ENCODE results near the gene PTBP3.
"Not testable (repeated sequence)": the region's sequence is repeated elsewhere in the genome, so short reads cannot be mapped to it uniquely, and the experiment has no call there.

The PTBP3 gene

DNA sequence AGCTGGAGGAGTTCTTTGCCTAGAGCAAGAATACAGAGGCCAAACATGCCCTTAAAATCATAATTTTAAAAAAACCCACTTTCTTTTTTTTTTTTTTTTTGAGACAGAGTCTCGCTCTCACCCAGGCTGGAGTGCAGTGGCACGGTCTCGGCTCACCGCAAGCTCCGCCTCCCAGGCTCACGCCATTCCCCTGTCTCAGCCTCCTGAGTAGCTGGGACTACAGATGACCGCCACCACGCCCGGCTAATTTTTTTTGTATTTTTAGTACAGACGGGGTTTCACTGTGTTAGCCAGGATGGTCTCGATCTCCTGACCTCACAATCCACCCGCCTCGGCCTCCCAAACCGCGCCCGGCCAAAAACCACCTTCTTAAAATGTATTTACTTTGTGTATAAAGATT lies 66.3 kb downstream of the PTBP3 start:
- not testable (repeated sequence) for DNase-seq

DNA sequence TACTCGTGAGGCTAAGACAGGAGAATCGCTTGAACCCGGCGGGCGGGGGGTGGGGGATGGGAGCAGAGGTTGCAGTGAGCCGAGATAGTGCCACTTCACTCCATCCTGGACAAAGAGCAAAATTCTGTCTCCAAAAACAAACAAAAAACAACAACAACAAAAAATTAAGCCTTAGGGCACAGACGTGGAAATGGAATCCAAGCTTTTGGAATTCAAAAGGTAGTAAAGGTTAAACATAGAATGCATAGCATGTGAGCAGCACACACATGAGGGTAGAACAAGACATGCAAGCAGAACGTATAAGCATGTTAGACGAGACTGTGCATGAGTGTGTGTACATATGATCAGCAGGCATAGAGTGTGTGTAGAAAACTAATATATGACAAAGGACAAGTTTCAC lies 68.0 kb downstream of the PTBP3 start:
- DNase-seq, result no peak

DNA sequence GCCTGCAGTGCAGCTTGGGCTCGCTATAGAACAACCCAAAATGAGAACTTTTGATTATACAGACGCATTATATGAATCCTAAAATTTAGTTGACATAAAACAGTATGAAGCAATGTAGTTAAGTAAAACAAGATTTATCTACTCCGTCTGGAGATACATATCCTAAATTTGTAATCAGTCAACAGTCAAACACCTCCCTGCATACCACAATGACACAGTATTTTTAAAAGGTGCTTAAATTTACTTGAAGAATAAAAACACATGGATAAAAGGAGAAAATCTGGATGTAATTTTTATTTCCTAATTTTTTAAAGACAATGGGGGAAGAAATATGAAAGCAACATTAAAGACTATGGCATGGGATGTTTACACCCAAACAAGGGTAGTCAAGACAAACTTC lies 70.8 kb downstream of the PTBP3 start:
- no peak for DNase-seq

DNA sequence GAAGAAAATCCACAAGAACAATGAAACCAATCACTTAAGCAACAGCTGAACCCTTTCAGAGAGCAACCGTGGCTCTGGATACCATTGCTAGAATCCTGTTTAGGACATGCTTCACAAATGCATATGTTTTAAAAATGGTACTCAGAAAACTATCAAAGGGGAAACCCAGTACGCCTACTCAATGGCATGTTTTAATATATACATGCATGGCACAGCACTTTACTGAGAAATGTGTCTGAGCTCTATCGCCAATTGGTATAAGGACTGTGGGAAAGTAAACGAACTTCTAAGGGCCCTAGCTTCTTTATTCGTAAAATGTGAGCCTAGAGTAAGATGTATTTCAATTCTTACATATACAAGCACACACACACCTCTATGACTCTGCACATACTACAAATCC lies 72.3 kb downstream of the PTBP3 start:
- no peak for DNase-seq

DNA sequence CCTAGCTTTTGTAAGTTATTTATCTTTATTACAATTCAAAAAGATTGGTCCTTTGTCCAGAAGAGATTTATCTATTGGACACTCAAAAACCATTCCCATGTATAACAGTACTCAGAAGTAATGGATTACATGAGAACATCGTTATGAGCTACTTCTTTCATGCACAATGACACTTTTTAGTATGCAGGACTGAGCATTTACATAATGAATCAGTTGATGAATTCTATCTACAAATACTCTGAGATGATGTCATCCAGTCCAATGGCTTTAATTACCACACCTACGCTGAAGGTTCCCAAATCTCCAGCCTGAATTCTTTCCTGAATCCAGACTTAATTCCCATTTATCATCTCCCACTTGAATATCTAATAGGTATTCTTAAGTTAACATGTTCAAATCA lies 75.3 kb downstream of the PTBP3 start:
- no peak for DNase-seq

DNA sequence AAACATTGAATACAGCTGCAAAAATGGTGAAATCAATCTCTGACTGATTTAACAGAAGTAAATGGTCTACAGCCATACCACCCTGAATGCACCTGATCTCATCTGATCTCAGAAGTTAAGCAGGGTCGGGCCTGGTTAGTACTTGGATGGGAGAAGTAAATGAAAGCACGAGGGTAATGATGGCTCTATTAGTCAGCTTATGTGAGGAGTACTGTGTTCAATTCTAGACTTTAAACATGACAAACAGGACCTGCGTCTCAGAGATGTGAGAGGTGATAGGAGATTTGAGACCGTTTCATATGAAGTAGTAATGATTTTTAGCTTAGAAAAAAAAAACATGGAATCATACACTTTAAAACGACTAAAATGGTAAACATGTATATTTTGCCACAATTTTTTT lies 81.2 kb downstream of the PTBP3 start:
- DNase-seq, result no peak

DNA sequence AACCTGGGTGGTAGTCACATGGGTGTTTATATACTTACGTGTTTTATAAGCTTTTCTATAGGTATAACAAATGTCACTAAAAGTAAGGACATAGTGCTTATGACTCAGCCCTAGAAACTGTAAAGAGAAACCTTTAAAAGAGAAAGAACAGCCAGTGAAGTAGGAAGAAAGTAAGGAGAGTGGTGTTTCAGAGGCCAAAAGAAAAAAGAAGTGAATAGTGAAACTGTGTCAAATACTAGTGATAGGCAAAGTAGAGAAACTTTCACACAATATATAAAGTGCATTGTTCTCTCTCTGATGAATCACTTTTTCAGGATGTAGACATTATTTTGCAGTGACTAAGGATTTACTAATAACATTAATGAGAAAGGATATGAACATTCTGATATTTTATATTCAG lies 84.1 kb downstream of the PTBP3 start:
- DNase-seq, result peak; percentile 9

DNA sequence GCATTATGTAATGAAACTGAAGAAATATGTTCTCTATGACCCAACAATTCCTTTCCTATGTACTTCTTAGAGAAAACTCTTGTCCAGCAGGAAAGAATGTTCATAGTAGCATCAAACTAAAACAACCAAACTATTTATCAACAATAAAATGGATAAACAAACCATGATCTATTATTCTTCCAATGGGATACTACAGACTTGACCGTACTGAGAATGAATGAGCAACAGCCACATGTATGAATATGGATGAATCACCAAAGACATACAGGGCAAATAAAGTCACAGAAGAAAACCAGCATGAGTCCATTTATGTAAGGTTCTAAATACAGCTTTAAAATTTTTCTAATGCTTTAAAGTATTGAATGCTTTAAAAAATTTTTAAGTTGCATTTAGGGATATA lies 84.7 kb downstream of the PTBP3 start:
- DNase-seq, result peak; percentile 13

DNA sequence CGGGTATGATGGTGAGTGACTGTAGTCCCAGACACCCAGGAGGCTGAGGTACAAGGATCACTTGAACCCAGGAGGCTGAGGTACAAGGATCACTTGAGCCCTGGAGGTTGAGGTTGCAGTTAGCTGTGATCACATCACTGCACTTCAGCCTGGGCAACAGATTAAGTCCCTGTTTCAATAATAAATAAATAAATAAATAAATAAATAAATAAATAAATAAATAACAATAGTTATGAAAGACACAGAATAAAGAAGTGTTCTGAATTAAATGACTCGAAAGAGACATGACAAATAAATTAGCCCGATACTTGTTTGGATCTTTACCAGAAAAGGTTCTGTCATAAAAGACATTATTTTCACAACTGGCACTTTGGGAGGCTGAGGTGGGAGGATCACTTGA lies 86.3 kb downstream of the PTBP3 start:
- no peak for DNase-seq

DNA sequence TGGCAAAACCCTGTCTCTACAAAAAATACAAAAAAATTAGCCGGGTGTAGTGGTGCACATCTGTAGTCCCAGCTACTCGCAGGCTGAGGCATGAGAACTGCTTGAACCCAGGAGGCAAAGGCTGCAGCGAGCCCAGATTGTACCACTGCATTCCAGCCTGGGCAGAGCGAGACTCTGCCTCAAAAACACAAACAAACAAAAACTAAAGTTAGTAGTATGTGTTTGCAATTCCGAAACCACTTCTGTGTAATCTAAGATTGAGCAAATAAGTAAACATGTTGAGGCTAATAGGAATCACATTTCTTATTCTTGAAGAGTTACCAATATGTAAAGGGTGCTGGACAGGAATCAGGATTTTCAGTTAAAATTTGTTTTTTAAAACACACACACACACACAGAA lies 88.3 kb downstream of the PTBP3 start:
- no peak for DNase-seq

DNA sequence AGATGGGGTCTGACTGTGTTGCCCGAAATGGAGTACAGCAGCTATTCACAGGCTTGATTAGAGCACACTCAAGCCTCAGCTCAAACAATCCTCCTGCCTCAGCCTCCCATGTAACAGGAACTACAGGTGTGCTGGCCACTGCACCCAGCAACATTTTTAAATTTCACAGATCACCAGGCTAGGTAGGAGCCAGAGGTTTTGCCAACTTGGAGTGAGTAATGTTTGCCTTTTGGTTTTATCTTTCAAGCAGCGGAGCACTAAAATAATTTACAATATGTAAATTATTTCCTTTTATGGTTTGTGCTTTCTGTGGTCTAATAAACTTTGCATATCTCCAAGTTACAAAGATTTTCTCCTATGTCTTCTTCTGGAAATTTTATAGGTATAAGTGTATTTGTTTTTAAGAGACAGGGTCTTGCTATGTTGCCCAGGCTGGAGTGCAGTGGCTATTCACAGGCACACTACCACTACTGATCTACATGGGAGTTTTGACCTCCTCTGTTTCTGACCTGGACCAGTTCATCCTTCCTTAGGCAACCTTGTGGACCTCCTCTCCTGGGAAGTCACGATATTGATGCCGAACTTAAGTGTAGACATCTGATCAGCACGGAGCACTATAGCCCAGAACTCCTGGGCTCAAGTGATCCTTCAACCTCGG lies 91.1 kb downstream of the PTBP3 start:
- DNase-seq, result no peak

DNA sequence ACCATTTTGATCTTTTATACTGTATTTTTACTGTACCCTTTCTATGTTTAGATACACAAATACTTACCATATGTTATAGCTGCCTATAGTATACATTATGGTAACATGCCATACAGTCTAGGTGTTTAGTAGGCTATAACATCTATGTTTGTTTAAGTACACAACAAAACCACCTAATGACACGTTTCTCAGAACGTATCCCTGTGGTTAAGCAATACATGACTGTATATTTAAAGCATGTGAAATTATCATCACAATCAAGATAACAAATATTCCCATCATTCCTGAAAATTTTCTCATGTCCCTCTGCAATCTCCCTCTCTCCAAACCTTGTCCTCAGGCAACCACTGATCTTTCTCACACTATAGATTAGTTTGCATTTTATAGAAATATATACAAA lies 91.9 kb downstream of the PTBP3 start:
- DNase-seq, result peak; percentile 7

DNA sequence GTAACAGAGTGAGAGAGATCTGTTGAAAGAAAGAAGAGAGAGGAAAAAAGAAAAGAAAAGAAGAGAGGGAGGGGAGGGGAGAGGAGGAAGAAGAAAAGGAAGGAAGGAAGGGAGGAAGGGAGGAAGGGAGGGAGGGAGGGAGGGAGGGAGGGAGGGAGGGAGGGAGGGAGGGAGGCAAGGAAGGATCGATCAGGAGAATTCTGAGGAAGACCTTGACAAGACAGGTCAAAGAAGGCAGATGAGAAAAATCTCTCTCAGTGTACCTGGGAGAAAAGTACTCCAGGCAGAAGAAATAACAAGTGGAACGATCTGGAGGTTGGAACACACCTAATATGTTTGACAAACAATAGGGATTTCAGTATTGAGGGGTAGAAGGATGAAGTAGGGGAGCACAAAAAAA lies 93.7 kb downstream of the PTBP3 start:
- DNase-seq, result no peak

DNA sequence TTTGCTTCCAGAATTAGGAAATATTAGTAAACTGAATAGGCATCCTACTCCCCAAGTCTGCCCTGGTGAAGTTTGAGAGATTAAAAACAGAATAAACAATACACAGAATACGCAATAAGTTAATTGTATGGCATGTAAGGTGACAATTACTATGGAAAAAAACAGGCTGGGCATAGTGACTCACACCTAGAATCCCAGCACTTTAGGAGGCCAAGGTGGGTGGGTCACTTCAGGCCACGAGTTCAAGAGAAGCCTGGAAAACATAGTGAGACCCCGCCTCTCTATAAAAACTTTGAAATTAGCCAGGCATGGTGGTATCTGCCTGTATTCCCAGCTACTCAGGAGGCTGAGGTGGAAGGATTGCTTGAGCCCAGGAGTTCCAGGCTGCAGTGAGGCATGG lies 94.1 kb downstream of the PTBP3 start:
- no peak for DNase-seq

DNA sequence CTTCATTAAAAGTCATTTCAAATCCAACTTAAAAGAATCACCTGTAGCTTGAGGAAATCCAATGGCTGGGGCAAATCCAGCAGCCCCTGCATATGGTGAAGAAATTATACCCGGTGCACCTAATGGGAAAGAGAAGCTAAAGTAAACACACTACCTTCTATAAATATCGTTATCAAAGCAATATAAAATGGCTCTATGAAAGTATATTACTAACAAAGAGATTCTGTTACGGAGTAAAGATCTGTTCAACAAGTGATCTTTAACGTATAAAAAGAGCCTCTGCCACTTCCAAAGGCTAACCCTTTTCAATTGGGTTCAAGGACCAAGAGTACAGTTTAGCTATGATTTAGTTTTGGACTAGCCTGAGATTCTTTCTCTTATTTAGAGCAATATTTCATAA lies 98.6 kb downstream of the PTBP3 start:
- DNase-seq, result no peak

DNA sequence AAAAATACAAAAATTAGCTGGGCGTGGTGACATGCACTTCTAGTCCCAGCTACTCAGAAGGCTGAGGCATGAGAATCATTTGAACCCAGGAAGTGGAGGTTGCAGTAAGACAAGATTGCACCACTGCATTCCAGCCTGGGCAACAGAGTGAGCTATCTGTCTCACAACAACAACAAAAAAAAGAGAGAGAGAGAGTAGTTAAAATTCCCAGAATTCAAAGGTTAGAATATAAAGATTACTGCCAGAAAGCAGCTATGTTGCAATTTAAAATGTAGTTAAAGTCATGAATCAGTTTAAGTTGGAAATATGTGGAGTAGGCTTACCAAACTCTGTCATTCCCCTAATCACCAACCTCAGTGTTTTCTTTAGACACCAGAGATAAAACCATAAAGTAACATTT lies 99.7 kb downstream of the PTBP3 start:
- peak; percentile 81 for DNase-seq

DNA sequence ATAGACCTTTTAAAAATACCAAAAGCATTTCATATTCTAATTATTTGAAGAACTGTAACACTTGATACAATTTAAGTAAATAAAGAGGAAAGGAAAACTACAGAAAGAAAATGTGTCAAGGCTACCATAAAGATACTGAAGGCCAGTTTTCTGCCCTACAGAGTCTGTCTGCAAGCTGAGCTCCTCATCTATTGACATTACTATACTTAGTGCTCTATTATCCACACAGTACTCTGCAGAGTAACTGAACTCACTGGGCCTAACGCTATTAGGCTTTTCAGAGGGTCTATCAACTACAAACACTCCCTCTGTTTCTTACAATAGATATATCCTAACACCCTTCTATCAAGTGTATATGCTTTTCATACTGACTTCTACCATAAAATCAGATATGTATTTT lies 101.2 kb downstream of the PTBP3 start:
- DNase-seq, result no peak

DNA sequence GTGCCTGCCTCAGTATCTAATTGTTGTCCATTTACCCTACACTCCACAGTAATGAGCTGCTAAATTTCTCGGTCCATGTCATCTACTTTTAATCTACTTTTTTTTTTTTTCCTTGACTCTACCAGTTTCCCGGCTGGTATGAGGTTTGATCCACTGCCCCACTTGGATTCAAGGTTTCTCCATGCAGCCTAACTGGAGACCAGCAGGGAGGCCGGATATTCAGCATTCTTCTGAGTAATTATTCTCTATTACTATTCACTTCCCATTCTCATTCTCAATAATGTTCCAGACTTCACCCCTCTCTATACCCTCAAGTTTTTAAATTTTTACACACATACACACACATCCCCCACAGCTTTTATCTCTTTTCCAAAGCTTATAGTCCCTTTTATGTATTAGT lies 107.3 kb downstream of the PTBP3 start:
- no peak for DNase-seq

DNA sequence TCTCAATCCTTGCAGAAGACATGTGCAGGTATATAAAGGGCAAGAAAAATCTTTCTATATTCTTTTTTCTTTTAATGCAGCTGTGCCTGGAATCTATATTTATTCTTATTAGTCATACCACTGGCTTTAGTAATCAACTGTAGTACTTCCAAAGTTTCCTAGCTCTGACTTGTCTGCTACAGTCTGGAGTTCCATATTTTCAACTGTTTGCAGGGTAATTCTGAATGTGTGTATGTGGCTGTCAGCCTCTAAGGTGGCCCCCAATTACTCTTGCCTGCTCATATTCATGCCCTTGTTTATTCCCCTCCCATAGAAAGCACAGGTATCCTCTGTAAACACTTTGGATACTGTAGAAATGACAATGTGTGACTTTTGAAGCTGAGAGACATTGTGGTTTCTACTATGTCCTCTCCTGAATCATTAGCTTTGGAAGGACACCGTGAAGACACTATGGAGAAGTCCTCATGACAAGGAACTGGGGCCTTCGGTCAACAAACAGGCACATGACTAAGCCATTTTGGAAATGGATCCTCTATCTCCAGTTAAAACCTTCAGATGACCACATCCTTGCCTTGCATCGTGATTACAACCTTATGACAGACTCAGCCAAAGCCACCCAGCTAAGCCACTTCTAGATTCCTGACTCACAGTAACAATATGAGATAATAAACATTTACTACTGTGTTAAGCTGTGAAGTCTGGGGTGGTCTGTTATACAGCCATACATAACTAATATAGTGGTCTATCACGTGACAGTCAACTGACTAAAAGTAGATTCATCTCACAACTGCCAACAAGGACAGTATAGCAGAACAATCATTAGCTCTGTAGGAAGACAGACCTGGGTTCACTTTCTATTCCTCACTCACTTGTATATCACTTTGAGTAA lies 108.8 kb downstream of the PTBP3 start:
- peak; percentile 59 for DNase-seq

DNA sequence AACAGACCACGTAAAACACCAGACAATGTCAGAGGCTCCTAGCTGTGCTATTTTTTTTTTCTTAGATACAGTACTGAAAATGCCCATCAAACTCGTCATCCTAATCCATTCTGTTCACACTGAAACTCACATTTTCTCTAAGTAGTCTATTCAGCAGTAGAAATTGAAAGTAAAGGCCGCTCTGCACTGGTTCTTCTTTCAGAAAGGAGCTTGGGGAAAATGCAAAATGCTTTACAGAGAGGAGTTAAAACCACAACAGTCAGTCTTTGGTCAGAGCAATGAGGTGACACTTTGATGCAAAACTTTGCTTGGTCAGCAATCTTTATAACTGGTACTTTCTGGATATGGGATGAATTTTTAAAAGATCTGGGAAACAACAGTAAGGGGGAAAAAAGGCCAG lies 114.5 kb downstream of the PTBP3 start:
- DNase-seq, result no peak

DNA sequence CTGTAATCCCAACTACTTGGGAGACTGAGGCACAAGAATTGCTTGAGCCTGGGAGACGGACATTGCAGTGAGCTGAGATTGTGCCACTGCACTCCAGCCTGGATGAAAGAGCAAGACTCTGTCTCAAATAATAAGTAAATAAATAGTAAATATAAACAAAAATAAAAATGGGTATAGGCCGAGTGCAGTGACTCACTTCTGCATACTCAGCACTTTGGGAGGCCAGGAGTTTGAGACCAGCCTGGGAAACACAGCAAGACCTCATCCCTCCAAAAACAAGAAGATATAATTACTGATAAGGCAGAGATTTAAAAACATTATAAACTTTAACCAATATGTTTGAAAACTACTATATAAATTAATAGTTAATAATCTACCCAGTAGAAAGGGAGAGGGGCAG lies 120.5 kb downstream of the PTBP3 start:
- no peak for DNase-seq

DNA sequence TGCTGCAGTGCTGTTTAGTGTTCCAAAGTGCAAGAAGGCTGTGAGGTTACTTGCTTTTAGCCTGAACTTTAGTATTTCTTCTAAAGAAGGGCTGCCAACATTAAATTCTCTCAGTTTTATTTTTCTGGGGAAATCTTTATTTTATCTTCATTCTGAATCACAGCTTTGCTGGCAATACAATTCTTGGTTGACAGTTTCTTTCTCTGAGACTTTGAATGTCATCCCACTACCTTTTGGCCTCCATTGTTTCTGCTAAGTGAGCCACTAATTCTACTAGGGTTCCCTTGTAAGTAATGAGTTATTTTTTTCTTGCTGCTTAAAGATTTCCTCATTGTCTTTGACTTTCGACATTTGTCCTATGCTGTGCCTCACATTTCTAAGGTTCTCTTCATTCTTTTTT lies 126.0 kb downstream of the PTBP3 start:
- no peak for DNase-seq

DNA sequence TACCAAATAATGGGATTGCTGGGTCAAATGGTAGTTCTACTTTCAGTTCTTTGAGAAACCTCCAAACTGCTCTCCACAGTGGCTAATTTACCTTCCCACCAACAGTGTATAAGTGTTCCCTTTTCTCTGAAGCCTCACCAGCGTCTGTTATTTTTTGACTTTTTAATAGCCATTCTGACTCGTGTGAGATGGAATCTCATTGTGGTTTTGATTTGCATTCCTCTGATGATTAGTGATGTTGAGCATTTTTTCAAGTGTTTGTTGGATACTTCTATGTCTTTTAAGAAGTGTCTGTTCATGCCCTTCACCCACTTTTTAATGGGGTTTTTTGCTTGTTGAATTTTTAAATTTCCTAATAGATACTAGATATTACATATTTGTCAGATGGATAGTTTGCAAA lies 129.9 kb downstream of the PTBP3 start:
- peak; percentile 71 for DNase-seq

DNA sequence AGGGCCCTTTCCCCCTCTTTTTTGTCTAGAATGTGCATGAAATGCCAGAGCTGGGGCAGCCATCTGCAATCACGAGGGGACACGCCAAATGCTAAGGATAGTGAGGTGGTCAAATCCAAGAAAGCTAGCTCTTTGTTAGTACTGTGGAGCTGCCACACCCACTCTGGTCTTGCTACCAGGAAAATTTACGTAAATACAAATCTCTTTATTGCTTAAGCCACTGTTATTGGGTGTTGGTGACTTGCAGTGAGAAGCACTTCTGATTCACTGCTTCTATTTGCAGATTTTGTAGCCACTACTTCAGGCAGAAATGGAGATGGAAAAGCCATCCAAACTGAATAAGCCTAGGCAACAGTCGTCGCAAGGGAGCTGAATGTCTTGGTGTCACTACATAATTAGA lies 132.7 kb downstream of the PTBP3 start:
- DNase-seq, result no peak

DNA sequence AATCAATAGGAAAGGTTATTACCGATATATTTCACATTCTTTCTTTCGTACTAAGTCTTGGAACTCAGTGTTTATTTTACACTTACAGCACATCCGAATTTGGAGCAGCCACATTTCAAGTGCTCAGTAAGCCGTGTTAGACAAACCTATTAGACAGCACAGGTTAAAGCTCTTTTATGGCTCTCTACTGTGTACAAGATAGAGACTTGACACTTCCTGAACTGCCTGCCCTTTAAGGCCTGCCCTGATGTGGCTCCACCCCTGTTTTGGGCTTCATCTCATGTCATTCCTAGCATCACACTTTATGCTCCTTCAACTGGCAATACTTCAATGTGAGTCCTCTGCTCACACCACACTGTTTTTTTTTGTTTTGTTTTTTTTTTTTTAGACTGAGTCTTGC lies 134.8 kb downstream of the PTBP3 start:
- DNase-seq, result no peak
